Activated T-helper 1 cell treated with anti-CD3 and anti-CD28 coated beads, Interleukin-12 subunit alpha, Interleukin-12 subunit beta, Interleukin-2, Interleukin-4 antibody, amounts not matched to agents 30 ng/mL and 10 ng/mL and 1 ng/mL, durations not matched to agents 14 hours and 24 hours and 36 hours (primary cell): ENCODE measurements around the gene RNF187. TPM values are rescaled to one million over a fixed set of nuclear protein-coding genes. Genes with fewer than 3 reads are reported as not detected.

Source experiments
- DNase-seq: peaks from one replicate; pipeline ENCODE4 v3.0.0; 2021; ENCODE audit warnings: low spot score
- H3K27ac Mint-ChIP-seq: one replicate; pipeline ENCODE4 v1.8.0; 2021; ENCODE audit warnings: mild to moderate bottlenecking, mixed read lengths
- H3K27me3 Mint-ChIP-seq: one replicate; pipeline ENCODE4 v1.8.0; 2022; ENCODE audit warnings: mild to moderate bottlenecking, moderate library complexity, mixed read lengths; ENCODE audit not compliant: insufficient read depth
- H3K36me3 Mint-ChIP-seq: one replicate; pipeline ENCODE4 v1.8.0; 2021; ENCODE audit warnings: low read depth, mixed read lengths
- H3K4me1 Mint-ChIP-seq: one replicate; pipeline ENCODE4 v1.8.0; 2021; ENCODE audit warnings: low read depth, mixed read lengths
- H3K4me3 Mint-ChIP-seq: one replicate; pipeline ENCODE4 v1.8.0; 2021; ENCODE audit warnings: mild to moderate bottlenecking, moderate library complexity, mixed read lengths
- H3K9me3 Mint-ChIP-seq: one replicate; pipeline ENCODE4 v1.8.0; 2021; ENCODE audit warnings: mixed read lengths
- intact Hi-C: fragments of 100-400 bp; cut with micrococcal nuclease; formaldehyde crosslinking; loops from one replicate; pipeline ENCODE4 v1.15.1; 2024
- total RNA-seq: library from RNA; stranded (reverse); gene quantifications from 2 replicates; pipeline ENCODE4 v1.2.3, GENCODE V29; 2022

RNF187 gene
- total RNA-seq, 1 donor from 2014 or later, result 137 TPM

DNA sequence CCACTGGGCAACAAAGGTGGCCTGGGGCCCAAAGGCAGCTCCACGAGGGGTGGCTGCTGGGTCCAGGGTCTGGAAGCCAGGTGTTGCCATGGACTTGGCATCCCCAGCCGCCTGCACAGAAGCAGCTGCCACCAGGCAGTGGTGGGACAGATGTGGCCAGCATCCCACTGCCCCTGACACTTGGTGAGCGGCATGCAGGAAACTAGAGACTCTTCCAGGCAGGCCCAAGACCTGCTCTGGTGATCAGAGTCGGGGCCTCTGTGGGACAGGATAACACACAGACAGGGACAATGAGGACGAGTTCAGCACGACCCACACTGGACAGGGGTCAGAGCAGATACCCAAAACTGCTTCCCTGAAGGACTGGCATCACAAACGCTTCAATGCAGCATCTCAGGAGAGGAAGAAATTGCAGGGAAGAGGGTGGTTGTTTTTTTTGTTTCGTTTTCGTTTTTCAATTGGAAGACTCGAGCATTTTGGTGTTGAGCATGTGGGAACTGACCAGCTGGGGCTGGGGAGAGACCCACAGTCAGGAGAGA lies 34.1 kb upstream of the RNF187 start:
- no peak for DNase-seq
- intact Hi-C loops, result no loop called here
- no peaks in the 10 kb centered on the region for H3K9me3 Mint-ChIP-seq
- H3K36me3 Mint-ChIP-seq, result peaks cover 15% of the 10 kb centered on the region
- peaks cover 9% of the 10 kb centered on the region for H3K27me3 Mint-ChIP-seq
- peak overlapping the region; percentile 30 for H3K4me3 Mint-ChIP-seq
- H3K27ac Mint-ChIP-seq, result peak overlapping the region; percentile 63
- H3K4me1 Mint-ChIP-seq, result peaks cover 47% of the 10 kb centered on the region

- no peak overlapping the region for H3K4me3 Mint-ChIP-seq
- peaks cover 4% of the 10 kb centered on the region for H3K27me3 Mint-ChIP-seq
- H3K9me3 Mint-ChIP-seq, result no peaks in the 10 kb centered on the region
- DNase-seq, result no peak
- peaks cover 15% of the 10 kb centered on the region for H3K36me3 Mint-ChIP-seq
- H3K27ac Mint-ChIP-seq, result no peak overlapping the region
- peaks cover 52% of the 10 kb centered on the region for H3K4me1 Mint-ChIP-seq
- intact Hi-C loops, result no loop called here
Observed at GRCh38 chr1:228453614-228454013, 33.6 kb upstream of the RNF187 start.

- Mint-ChIP-seq H3K27me3 (peaks cover 2% of the 10 kb centered on the region), H3K4me1 (peaks cover 51% of the 10 kb centered on the region), H3K9me3 (no peaks in the 10 kb centered on the region), H3K36me3 (peaks cover 16% of the 10 kb centered on the region), H3K4me3 (peak overlapping the region; percentile 38), H3K27ac (no peak overlapping the region)
- intact Hi-C loops, result no loop called here
- no peak for DNase-seq
Observed at GRCh38 chr1:228454238-228454637, 32.9 kb upstream of the RNF187 start.

- DNase-seq, result no peak
- H3K27ac Mint-ChIP-seq, result no peak overlapping the region
- intact Hi-C loops, result loop anchor here (2.0 kb wide), 4 partner anchors 179 to 1103 kb away; partner anchors contain the start of genes ABCB10 and MRPL55
- H3K4me3 Mint-ChIP-seq, result peak overlapping the region; percentile 66
- peaks cover 49% of the 10 kb centered on the region for H3K4me1 Mint-ChIP-seq
- no peaks in the 10 kb centered on the region for H3K9me3 Mint-ChIP-seq
- peaks cover 2% of the 10 kb centered on the region for H3K27me3 Mint-ChIP-seq
- peaks cover 17% of the 10 kb centered on the region for H3K36me3 Mint-ChIP-seq
Observed at GRCh38 chr1:228455715-228456114, 31.5 kb upstream of the RNF187 start.

DNA sequence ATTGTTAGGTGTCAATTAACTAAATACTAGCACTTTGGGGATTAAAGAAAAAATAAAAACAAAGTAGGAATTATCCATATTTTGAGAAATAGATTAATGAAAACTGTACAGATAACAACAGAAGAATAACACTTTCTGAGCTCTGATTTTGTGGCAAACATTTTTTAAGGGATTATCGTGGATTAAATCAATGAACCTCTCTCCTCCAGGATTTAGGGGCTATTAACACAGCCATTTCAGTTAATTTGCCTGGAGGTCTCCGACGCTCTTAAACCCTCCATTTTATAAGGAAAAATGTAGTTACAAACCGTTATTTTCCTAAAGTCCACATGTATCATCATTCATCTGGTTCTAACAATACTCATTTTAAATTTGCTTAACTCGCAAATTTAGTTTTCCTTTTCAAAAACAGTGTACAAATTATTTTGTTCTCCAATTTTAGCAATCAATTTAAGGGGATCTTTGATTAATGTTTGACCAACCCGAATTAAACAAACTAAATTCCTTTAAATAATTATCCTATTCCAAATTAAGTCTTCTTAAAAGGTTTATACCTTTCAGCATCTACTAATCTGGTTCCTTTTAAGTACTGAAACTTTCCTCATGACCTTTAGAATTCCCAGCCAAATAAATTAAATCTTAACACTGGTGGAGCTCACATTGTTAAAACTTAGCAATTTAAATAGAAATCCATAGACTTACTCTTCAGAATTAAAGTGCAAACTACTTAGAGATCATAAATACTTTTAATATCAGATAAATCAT lies 30.7 kb upstream of the RNF187 start:
- intact Hi-C loops, result loop anchor here (1.0 to 2.0 kb wide), 12 partner anchors 9 to 1102 kb away; partner anchors contain the start of genes ABCB10, IBA57, MRPL55 and TRIM17
- no peaks in the 10 kb centered on the region for H3K9me3 Mint-ChIP-seq
- peaks cover 17% of the 10 kb centered on the region for H3K36me3 Mint-ChIP-seq
- peak overlapping the region; percentile 99 for H3K4me3 Mint-ChIP-seq
- DNase-seq, result no peak
- H3K4me1 Mint-ChIP-seq, result peaks cover 56% of the 10 kb centered on the region
- peak overlapping the region; percentile 100 for H3K27ac Mint-ChIP-seq
- peaks cover 2% of the 10 kb centered on the region for H3K27me3 Mint-ChIP-seq

DNA sequence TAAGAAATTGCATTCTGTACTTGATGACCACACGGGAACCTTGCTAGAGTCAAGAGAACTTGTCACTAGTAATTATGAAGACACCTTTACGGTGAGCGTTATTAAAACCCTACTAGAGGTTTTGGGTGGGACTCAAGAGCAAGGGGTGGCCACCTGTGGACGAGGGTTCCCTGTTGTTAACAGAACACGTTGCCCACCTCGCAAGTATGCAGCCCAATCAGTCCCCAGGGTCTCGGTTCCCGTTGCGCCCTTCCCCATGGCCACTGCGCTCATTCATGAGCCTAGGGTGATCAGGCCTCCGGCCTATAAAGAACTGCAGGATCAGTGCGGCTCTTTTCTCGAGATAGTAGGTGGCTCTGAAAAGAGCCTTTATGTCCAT lies 30.2 kb upstream of the RNF187 start:
- DNase-seq, result no peak
- H3K4me3 Mint-ChIP-seq, result peak overlapping the region; percentile 99
- H3K9me3 Mint-ChIP-seq, result no peaks in the 10 kb centered on the region
- H3K27me3 Mint-ChIP-seq, result peaks cover 2% of the 10 kb centered on the region
- intact Hi-C loops, result loop anchor here (1.0 to 2.0 kb wide), 12 partner anchors 8 to 1102 kb away; partner anchors contain the start of genes ABCB10, IBA57, MRPL55 and TRIM17
- H3K4me1 Mint-ChIP-seq, result peaks cover 56% of the 10 kb centered on the region
- H3K27ac Mint-ChIP-seq, result peak overlapping the region; percentile 100
- H3K36me3 Mint-ChIP-seq, result peaks cover 14% of the 10 kb centered on the region

DNA sequence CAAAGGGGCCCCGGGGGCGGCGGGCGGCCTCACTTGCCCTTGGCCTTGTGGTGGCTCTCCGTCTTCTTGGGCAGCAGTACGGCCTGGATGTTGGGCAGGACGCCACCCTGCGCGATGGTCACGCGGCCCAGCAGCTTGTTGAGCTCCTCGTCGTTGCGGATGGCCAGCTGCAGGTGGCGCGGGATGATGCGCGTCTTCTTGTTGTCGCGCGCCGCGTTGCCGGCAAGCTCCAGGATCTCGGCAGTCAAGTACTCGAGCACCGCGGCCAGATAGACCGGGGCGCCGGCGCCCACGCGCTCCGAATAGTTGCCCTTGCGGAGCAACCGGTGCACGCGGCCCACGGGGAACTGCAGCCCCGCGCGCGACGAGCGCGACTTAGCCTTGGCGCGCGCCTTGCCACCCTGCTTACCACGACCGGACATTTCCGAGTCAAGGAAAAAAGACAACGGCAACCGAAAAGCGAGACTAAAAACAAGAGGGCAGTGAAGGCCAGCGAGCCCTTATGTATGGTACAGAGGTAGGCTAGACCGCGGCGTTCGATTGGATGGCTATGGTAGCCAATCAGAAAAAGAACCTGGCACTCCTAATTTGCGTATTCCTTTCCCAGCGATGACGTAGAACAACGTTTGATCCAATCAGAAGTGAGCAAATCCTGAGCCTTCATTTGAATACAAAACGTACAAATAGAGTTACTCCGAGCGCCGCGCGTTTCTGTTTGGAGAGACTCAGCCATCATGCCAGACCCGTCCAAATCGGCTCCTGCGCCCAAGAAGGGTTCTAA lies 29.6 kb upstream of the RNF187 start:
- Mint-ChIP-seq H3K4me3 (peak overlapping the region; percentile 99), H3K27me3 (peaks cover 2% of the 10 kb centered on the region), H3K4me1 (peaks cover 59% of the 10 kb centered on the region), H3K27ac (peak overlapping the region; percentile 100), H3K36me3 (peaks cover 14% of the 10 kb centered on the region), H3K9me3 (no peaks in the 10 kb centered on the region)
- intact Hi-C loops, result loop anchor here (1.0 to 2.0 kb wide), 15 partner anchors 8 to 1101 kb away; partner anchors contain the start of genes ABCB10, ARF1, IBA57 and MRPL55
- peak; percentile 89 for DNase-seq

GRCh38 chr1:228459091-228459993 lies 27.8 kb upstream of the RNF187 start:
- peaks cover 2% of the 10 kb centered on the region for H3K27me3 Mint-ChIP-seq
- DNase-seq, result peak; percentile 63
- H3K36me3 Mint-ChIP-seq, result peaks cover 7% of the 10 kb centered on the region
- H3K27ac Mint-ChIP-seq, result peak overlapping the region; percentile 100
- intact Hi-C loops, result loop anchor here (2.0 kb wide), 1 partner anchor 897 kb away; the partner anchor contains the start of gene ZNF678
- peaks cover 63% of the 10 kb centered on the region for H3K4me1 Mint-ChIP-seq
- peak overlapping the region; percentile 99 for H3K4me3 Mint-ChIP-seq
- H3K9me3 Mint-ChIP-seq, result no peaks in the 10 kb centered on the region

DNA sequence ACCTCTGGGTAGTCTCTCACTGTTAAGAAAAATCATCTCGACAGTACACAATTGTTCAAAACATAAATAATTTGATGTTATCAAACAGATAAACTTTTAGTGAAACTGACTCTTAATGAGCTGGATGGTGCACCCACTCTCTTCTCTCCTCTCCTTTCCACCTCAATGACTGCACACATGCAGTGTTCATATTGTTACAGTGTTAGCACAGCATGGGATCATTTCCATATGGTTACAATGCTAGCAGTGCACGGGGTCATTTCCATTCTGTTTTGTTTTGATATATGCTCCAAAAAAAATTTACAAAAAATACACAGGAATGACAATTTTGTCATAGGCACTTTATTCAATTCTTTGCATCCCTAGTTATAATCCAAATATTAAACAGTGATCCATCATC lies 26.4 kb upstream of the RNF187 start:
- H3K4me3 Mint-ChIP-seq, result peak overlapping the region; percentile 80
- peaks cover 2% of the 10 kb centered on the region for H3K27me3 Mint-ChIP-seq
- DNase-seq, result no peak
- H3K4me1 Mint-ChIP-seq, result peaks cover 69% of the 10 kb centered on the region
- intact Hi-C loops, result loop anchor here (5.0 to 10.0 kb wide), 2 partner anchors 674 to 884 kb away; partner anchors contain the start of gene CCSAP
- peaks cover 5% of the 10 kb centered on the region for H3K36me3 Mint-ChIP-seq
- peak overlapping the region; percentile 72 for H3K27ac Mint-ChIP-seq
- no peaks in the 10 kb centered on the region for H3K9me3 Mint-ChIP-seq

DNA sequence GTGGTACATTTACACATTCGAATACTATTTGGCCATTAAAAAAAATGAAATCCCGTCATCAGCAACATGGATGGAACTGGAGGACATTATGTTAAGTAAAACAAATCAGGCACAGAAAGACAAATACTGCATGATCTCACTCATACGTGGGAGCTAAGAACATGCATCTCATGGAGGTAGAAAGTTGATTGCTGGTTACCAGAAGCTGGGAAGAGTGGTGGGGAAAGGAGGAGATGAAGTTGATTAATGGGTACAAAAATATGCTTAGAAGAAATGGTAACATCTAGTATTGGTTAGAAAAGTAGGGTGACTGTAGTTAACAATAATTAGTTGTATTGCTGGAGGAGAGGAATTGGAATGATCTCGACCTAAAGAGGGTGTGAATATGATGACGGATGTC lies 24.6 kb upstream of the RNF187 start:
- Mint-ChIP-seq H3K27ac (peak overlapping the region; percentile 88), H3K4me3 (peak overlapping the region; percentile 85), H3K27me3 (peaks cover 2% of the 10 kb centered on the region), H3K4me1 (peaks cover 70% of the 10 kb centered on the region), H3K36me3 (peaks cover 2% of the 10 kb centered on the region), H3K9me3 (no peaks in the 10 kb centered on the region)
- no peak for DNase-seq
- intact Hi-C loops, result loop anchor here (5.0 to 10.0 kb wide), 2 partner anchors 675 to 882 kb away; partner anchors contain the start of gene CCSAP

DNA sequence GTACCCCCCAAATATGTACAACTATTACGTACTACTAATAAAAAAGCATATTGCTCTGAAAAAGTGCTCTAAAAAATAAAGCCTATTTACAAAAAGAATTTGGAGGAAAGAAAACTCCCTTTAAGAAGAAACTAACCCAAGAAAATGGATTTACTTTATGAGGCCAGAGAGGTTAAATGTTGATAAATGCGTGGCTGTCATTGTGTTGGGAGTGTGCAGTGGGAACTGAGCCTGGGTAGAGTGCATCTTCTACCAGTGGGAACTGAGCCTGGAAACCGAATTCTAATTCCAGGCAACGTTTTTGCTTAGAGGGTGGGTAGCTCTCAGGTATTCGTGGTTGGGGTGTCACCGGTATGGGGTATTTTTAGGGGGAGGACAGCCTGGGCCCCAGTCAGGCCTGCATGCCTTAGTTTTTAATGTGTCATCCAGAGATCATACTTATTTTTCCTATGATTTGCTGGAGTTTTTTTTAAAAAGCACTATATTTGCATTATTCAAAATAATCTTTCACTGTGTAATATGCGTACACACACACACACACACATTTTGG lies 24.1 kb upstream of the RNF187 start:
- Mint-ChIP-seq H3K36me3 (peaks cover 2% of the 10 kb centered on the region), H3K4me3 (peak overlapping the region; percentile 85), H3K4me1 (peaks cover 67% of the 10 kb centered on the region), H3K27me3 (peaks cover 4% of the 10 kb centered on the region), H3K9me3 (no peaks in the 10 kb centered on the region), H3K27ac (peak overlapping the region; percentile 88)
- intact Hi-C loops, result loop anchor here (1.0 to 10.0 kb wide), 4 partner anchors 56 to 882 kb away; partner anchors contain the start of gene CCSAP
- DNase-seq, result no peak
